Measurements from ENCODE around the gene PGA3.
A peak's percentile ranks its signal among the peaks of the same experiment; 100 is the strongest.

Gene PGA3

GRCh38 chr11:61189933-61190332 is 13.4 kb upstream of the PGA3 start:
- ChIA-PET CTCF (interaction anchor here (0.6 to 3.8 kb wide), 8 partner anchors 15 to 439 kb away, joined by 3 to 27 read pairs (median 4); partner anchors contain the start of gene CD5), POLR2A (no interaction called here)
- H3K4me3 ChIP-seq (ENCODE audit: low read depth, low read length), result no peak overlapping the region
- peak; percentile 34; the same call in 1 of the 2 replicates for TF ChIP-seq ZNF121 (tag by site-specific recombination; IDR thresholded peaks at IDR 0.05)
- no peak for TF ChIP-seq MYNN (tag by site-specific recombination; IDR thresholded peaks at IDR 0.05; ENCODE audit: borderline replicate concordance)
- TF ChIP-seq SALL2 (tag by site-specific recombination; IDR thresholded peaks at IDR 0.05; ENCODE audit: borderline replicate concordance), result no peak
- no peak for TF ChIP-seq ZBTB20 (tag by site-specific recombination; IDR thresholded peaks at IDR 0.05)
- H3K27ac ChIP-seq (ENCODE audit: extremely low read depth, low read depth, low read length), result no peak overlapping the region
- H3K9me3 ChIP-seq (ENCODE audit: control insufficient read depth, insufficient read depth, low read depth, low read length), result no peaks in the 10 kb centered on the region
- H3K4me1 ChIP-seq (ENCODE audit: control insufficient read depth, insufficient read depth, low read length), result no peaks in the 10 kb centered on the region
- no peaks in the 10 kb centered on the region for H3K36me3 ChIP-seq (ENCODE audit: control insufficient read depth in 2 of 2, insufficient read depth in 1 of 2, low read length in 2 of 2)

- Histone ChIP-seq H3K27ac (ENCODE audit: extremely low read depth, low read depth, low read length) (no peak overlapping the region), H3K9me3 (ENCODE audit: control insufficient read depth, insufficient read depth, low read depth, low read length) (no peaks in the 10 kb centered on the region), H3K4me3 (ENCODE audit: low read depth, low read length) (no peak overlapping the region), H3K4me1 (ENCODE audit: control insufficient read depth, insufficient read depth, low read length) (no peaks in the 10 kb centered on the region), H3K36me3 (ENCODE audit: control insufficient read depth in 2 of 2, insufficient read depth in 1 of 2, low read length in 2 of 2) (no peaks in the 10 kb centered on the region)
- TF ChIP-seq ZNF501 (tag by site-specific recombination; IDR thresholded peaks at IDR 0.05), result no peak
- TF ChIP-seq ZNF426 (tag by site-specific recombination; IDR thresholded peaks at IDR 0.05), result no peak
- CTCF ChIA-PET, result interaction anchor here (0.7 kb wide), 1 partner anchor 486 kb away, joined by 6 read pairs; no protein-coding TSS in a partner anchor
- POLR2A ChIA-PET, result no interaction called here
Observed at GRCh38 chr11:61193596-61193995, 9.7 kb upstream of the PGA3 start.

GRCh38 chr11:61194169-61194671 is 9.1 kb upstream of the PGA3 start:
- Histone ChIP-seq H3K27ac (ENCODE audit: extremely low read depth, low read depth, low read length) (no peak overlapping the region), H3K9me3 (ENCODE audit: control insufficient read depth, insufficient read depth, low read depth, low read length) (no peaks in the 10 kb centered on the region), H3K4me1 (ENCODE audit: control insufficient read depth, insufficient read depth, low read length) (no peaks in the 10 kb centered on the region), H3K4me3 (ENCODE audit: low read depth, low read length) (no peak overlapping the region), H3K36me3 (ENCODE audit: control insufficient read depth in 2 of 2, insufficient read depth in 1 of 2, low read length in 2 of 2) (no peaks in the 10 kb centered on the region)
- ChIA-PET POLR2A (no interaction called here), CTCF (no interaction called here)
- TF ChIP-seq ZNF311 (tag by site-specific recombination; IDR thresholded peaks at IDR 0.05; ENCODE audit: borderline replicate concordance) (no peak), ZNF558 (tag by site-specific recombination; IDR thresholded peaks at IDR 0.05) (no peak), SCRT2 (tag by site-specific recombination; IDR thresholded peaks at IDR 0.05) (no peak), ZNF366 (tag by site-specific recombination; conservative IDR thresholded peaks at IDR 0.05) (no peak), ZNF24 (tag by site-specific recombination; IDR thresholded peaks at IDR 0.05) (no peak), ZNF48 (tag by site-specific recombination; IDR thresholded peaks at IDR 0.05) (no peak), ZFP69B (tag by site-specific recombination; IDR thresholded peaks at IDR 0.05) (no peak), ZNF16 (tag by site-specific recombination; IDR thresholded peaks at IDR 0.05; ENCODE audit: low read depth) (no peak), PATZ1 (tag by site-specific recombination; IDR thresholded peaks at IDR 0.05) (no peak), TCF7L2 (IDR thresholded peaks at IDR 0.05; ENCODE audit: borderline replicate concordance, low read depth, low read length) (no peak), ZNF18 (tag by site-specific recombination; IDR thresholded peaks at IDR 0.05) (no peak), SALL2 (tag by site-specific recombination; IDR thresholded peaks at IDR 0.05; ENCODE audit: borderline replicate concordance) (no peak), ZNF549 (tag by site-specific recombination; IDR thresholded peaks at IDR 0.05) (no peak), WT1 (tag by site-specific recombination; IDR thresholded peaks at IDR 0.05) (no peak), ZNF843 (tag by site-specific recombination; IDR thresholded peaks at IDR 0.05) (no peak)
